Stimulated activated CD4-positive, alpha-beta T cell treated with anti-CD3 and anti-CD28 coated beads, Interleukin-12 subunit alpha, Interleukin-12 subunit beta, amount 100 ng/mL, for 48 hours (primary cell): ENCODE data around the gene MIA2.

Experiments used
- DNase-seq, 3 donors: peaks; one replicate each; pipeline ENCODE4 v3.0.0-alpha.2; 2020; ENCODE audit warnings: low read depth in 2 of 3, low spot score in 1 of 3

MIA2 gene

GRCh38 chr14:39381366-39381765, 147.7 kb downstream of the MIA2 start:
- DNase-seq: no peak

DNA sequence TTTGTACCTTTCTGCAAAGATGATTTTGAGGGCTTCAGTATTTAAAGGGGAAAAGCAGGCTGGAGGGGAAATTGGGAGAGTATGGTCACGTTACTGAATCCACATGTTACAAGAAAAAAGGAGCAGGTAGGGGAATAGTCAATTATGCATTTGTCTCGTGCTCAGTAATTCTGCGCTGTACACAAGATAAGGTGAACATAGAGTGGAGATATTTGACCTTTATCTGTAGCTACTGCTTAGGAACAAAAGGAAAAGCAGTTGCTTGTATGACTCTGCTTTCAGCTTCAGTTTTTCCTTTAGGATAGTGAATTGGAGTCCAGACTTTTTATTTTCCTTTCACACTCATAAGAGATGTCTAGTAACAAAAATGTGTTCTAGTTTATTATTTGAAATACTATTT, 148.7 kb downstream of the MIA2 start:
- no peak for DNase-seq

DNA sequence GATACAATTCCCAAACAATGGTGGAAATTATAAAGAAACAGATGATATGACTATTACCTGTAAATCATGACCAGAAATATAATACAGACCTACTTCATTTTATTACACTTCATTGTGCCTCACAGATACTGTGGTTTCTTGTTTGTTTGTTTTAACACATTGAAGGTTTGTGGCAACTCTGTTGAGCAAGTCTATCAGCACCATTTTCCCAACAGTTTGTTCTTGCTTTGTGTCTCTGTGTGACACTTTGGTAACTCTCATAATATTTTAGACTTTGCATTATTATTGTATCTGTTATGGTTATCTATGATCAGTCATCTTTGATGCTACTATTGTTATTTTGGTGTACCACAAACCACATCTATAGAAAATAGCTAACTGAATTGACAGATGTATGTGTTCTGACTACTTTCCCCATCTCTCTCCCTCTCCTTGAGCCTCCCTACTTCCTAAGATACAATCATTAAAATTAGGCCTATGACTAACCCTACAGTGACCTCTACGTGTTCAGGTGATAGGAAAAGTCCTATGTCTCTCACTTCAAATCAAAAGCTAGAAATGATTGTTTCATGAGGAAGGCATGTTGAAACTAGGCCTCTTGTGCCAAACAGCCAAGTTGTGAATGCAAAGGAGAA, 149.4 kb downstream of the MIA2 start:
- DNase-seq: no peak

DNA sequence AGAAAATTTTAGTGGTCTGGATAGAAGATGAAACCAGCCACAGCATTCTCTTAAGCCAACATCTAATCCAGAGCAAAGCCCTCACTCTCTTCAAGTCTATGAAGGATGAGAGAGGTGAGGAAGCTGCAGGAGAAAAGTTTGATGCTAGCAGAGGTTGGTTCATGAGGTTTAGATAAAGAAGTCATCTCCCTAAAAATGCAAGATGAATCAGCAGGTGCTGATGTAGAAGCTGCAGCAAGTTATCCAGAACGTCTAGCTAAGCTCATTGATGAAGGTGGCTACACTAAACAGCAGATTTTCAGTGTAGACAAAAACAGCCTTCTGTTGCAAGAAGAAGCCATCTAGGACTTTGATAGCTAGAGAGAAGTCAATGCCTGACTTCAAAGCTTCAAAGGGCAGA, 150.0 kb downstream of the MIA2 start:
- DNase-seq: no peak

DNA sequence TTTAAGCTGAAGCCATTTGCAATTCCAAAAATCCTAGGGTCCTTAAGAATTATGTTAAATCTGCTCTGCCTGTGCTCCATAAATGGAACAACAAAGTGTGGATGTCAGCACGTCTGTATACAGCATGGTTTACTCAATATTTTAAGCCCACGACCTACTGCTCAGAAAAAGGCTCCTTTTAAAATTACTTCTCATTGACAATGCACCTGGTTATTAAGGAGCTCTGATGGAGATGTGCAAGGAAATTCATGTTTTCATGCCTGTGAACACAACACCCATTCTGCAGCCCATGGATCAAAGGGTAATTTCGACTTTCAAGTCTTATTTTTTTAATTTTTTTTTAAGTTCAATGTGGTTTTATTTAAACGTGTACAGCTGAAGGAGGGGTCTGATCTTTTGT, 150.5 kb downstream of the MIA2 start:
- no peak for DNase-seq

DNA sequence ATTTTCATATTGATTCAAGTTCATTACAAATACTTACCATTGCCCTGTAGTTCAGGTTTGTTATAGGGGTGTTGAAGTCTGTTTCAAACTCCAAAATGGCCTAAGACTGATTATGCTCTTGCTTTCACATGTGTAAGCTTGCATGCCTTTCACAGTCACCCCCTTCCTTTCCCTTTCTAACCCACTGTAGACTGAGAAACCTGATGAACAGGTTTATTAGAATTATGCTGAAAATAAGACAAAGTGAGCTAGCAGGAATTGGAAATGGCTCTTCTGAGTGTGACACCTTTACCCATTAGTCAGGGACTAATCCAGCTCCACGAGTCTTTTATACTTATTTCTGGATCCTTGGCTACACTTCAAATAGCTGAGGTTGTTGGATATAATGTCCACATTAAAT, 159.6 kb downstream of the MIA2 start:
- no peak for DNase-seq

DNA sequence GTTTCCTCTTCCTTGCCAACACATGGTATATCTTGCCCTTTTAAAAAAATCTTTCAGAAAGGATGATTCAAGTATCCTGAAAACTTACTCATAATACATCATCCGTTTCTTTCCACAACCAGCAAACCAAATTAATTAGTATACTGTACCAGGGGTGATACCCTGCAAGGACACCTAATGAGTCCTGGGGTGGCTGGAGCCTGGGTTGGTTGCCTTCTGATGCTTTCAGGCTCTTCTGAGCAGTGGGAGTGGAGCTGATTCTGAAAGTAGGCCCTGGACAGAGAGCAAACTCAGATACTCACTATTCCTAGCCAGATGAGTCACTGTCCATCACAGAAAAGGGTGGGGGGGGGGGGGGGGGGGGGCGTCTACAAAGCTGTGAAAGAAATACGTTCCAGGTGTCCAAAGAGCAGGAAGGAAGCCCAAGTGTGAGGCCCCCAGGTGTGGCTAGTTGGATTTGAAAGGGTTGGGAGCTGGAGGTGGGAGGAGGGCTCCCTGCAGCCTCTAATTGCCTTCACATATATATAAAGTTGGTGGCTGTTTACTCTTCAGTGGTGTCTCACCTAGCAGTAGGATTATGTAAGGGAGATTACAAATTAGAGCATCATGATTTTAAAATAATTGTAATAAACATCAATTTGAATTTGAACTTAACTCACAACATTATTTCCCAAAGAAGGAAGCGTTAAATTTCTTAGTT, 162.0 kb downstream of the MIA2 start:
- DNase-seq: peak in 1 of 3 donors; percentile 10

DNA sequence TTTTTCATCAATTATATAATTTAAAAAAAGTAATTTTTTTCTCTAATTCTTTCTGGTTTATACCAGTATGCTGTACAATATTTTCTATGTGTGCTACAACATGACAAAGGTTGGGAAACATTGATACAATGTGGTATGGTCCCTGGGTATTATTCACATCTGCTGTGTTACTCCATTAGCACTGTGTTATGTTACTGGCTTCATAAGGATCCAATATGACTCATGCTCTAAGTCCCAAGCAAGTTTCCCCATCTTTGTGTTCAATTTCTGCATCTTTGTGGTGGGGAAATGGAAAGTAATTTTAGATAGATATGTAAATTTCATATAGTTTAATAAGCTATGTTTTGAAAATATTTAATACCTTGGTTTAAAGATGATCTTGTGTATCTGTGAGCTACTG, 162.7 kb downstream of the MIA2 start:
- no peak for DNase-seq

- no peak for DNase-seq
These were observed 164.7 kb downstream of the MIA2 start for GRCh38 chr14:39398382-39398781.

DNA sequence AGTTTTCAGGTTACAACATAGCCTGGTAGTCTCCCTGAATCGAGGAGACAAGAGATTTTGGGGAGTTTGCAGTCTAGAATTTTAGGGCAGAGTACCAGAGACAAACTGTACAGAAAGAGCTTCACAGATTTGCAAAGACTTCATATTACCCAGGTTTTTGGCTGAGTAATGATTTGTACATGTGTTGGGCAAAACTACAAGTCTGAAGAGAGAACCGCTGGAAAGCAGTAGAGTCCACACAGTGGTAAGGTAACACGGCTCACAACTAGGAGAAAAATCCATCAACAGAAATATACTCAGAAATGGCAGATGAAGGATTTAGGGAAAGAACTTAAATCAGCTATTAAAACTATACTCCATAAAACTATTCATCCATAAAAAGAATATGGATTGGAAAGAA, 172.8 kb downstream of the MIA2 start:
- no peak for DNase-seq

DNA sequence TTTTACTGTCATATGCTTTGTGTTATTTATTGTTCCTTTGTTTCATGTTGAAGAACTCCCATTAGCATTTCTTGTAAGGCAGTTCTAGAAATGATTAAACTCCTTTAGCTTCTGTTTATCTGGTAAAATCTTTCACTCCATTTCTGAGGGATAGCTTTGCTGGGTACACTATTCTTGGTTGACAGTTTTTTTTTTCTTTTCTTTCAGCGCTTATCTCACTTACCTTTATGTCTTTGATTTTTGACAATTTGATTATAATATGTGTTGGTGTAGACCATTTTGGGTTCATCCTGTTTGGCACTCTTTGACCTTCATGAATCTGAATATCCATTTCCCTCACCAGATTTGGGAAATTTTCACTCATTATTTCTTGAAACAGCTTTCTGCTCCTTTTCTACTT, 182.4 kb downstream of the MIA2 start:
- DNase-seq: no peak

- no peak for DNase-seq
These were observed 183.3 kb downstream of the MIA2 start for GRCh38 chr14:39417014-39417413.

DNA sequence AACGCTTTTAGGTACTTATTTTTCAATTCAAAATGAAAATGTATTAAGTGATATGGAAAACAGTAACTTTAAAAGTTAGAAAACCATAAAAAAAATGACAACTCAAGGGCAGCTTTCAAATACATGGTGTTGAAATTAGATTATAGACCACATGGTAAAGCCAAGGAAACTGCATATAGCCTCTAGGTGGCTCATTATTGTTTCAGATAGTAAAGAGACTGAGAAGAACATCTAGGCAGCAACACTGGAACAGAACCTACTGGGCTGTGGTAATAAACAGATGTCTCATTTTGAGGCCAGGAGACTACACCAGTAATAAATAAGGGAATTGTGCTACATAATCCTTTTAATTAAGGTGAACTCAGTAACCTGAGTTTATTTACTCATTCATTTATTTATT, 185.6 kb downstream of the MIA2 start:
- no peak for DNase-seq

- DNase-seq: no peak
These were observed 188.5 kb downstream of the MIA2 start for GRCh38 chr14:39422243-39422642.

- DNase-seq: no peak
These were observed 190.1 kb downstream of the MIA2 start for GRCh38 chr14:39423793-39424192.

GRCh38 chr14:39425947-39426346, 192.2 kb downstream of the MIA2 start:
- DNase-seq: no peak

- DNase-seq: no peak
These were observed 192.9 kb downstream of the MIA2 start for GRCh38 chr14:39426605-39427004.

DNA sequence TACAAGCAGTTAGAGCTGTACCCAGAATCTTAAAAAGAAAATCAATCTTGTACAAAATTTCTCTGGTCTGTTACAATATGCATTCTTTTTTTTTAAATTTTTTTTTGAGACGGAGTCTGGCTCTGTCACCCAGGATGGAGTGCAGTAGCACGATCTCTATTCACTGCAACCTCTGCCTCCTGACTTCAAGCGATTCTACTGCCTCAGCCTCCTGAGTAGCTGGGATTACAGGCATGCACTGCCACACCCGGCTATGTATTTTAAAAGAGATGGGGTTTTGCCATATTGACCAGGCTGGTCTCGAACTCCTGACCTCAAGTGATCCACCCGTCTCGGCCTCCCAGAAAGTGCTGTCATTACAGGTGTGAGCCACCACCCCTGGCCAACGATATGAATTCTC, 194.4 kb downstream of the MIA2 start:
- DNase-seq: no peak

GRCh38 chr14:39430762-39431415, 197.2 kb downstream of the MIA2 start:
- DNase-seq: no peak

- peak in 1 of 3 donors; percentile 16 for DNase-seq
These were observed 197.9 kb downstream of the MIA2 start for GRCh38 chr14:39431416-39432178.

DNA sequence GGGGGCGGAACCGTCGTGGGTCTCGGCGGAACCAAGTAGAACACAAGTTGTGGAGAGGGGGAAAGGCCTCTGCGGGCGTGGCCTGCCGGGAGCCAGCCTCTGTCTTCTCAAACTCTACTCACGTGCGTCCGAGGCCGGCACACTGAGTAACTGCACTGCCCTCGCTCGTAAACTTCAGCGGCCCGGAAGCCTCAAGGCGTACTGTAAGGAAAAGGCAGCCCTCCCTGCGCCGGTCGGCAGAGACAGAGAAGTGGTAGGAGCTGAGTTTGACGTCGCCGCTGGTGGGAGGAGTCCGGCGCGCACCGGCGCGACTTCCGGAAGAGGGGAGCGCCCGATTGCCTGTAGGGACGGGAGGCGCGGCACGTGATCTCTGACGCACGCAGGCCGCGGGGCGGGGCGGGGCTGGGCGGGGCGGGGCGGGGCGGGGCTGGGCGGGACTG, 198.5 kb downstream of the MIA2 start, which contains the start of gene FBXO33:
Gene FBXO33, minus strand, starts transcription at position 255 of the 440 bp plus-strand sequence. CDS start 271 bp downstream, outside the sequence.
- DNase-seq: peak; percentile 87 to 94 (median 92)
